DND-41 (cell line): Measurements from ENCODE around the gene HRH1.

Experiments used
- CTCF ChIP-seq: IDR thresholded peaks from 2 replicates; pipeline ENCODE4 v1.5.1; 2012; ENCODE audit warnings: borderline replicate concordance, low read length, moderate library complexity, mild to moderate bottlenecking; ENCODE audit not compliant: poor library complexity, severe bottlenecking; ENCODE audit errors: extremely low read depth
- EZH2 ChIP-seq: IDR thresholded peaks from 3 replicates; pipeline ENCODE4 v1.6.1; 2012; ENCODE audit warnings: borderline replicate concordance, low read depth, mild to moderate bottlenecking, moderate library complexity, low read length, inconsistent platforms; ENCODE audit not compliant: severe bottlenecking

- TF ChIP-seq CTCF (no peak), EZH2 (no peak)
Observed at GRCh38 chr3:11203961-11204360, 49.7 kb downstream of the HRH1 start.
